Left lung (tissue), 10 donors: Measurements from ENCODE around the gene HIVEP3. TPM values are rescaled to one million over a fixed set of nuclear protein-coding genes. Genes with fewer than 3 reads are reported as not detected.

Experiments used
- ATAC-seq: fragments of 200-7000 bp; cut with Tn5 transposase; one replicate; pipeline ENCODE4 v1.9.1; 2020; ENCODE audit warnings: moderate library complexity
- DNase-seq, 4 donors: peaks; one replicate each; pipeline ENCODE4 v3.0.0-alpha.2; 2013 to 2020
- H3K27ac ChIP-seq, 2 donors: fragments of 200-600 bp; sonication (generic) in 1 of 2; one replicate each; pipeline versions ENCODE4 v1.5.0 to v1.8.0; 2020 to 2021
- H3K27me3 ChIP-seq, 2 donors: fragments of 200-600 bp; sonication (generic) in 1 of 2; one replicate each; pipeline versions ENCODE4 v1.5.0 to v1.8.0; 2020 to 2021
- H3K36me3 ChIP-seq, 2 donors: fragments of 200-600 bp; sonication (generic) in 1 of 2; one replicate each; pipeline versions ENCODE4 v1.5.0 to v1.8.0; 2020 to 2021
- H3K4me1 ChIP-seq, 2 donors: fragments of 200-600 bp; one replicate each; pipeline ENCODE4 v1.8.0; 2021
- H3K4me3 ChIP-seq, 2 donors: fragments of 200-600 bp; sonication (generic) in 1 of 2; one replicate each; pipeline versions ENCODE4 v1.5.0 to v1.8.0; 2020 to 2021; ENCODE audit warnings: mild to moderate bottlenecking in 1 of 2
- H3K9me3 ChIP-seq, 2 donors: fragments of 200-600 bp; sonication (generic) in 1 of 2; one replicate each; pipeline versions ENCODE4 v1.5.0 to v1.8.0; 2020 to 2021
- intact Hi-C, 2 donors: fragments of 100-400 bp; cut with DNase I; formaldehyde crosslinking; loops; one replicate each; pipeline versions ENCODE4 v1.11.2 to v1.14.2; 2022
- polyA plus RNA-seq, 6 donors: library from polyadenylated mRNA; unstranded; fragments of 120-200 nt; gene quantifications; one replicate each; pipeline ENCODE4 v1.2.1, GENCODE V29; 2013; ENCODE audit not compliant: insufficient read length in 6 of 6
- total RNA-seq, 2 donors: library from RNA; stranded (reverse); fragmentation: NEBNext Ultra II Directional; extraction: Animal tissue kit (Norgen Biotek cat#: 25700); gene quantifications; one replicate each; pipeline ENCODE4 v1.2.1, GENCODE V29; 2021
- TF ChIP-seq, protein P1 (sequence below), 2 donors: fragments of 200-600 bp; sonication (generic) in 1 of 2; IDR thresholded peaks; one replicate each; pipeline versions ENCODE4 v1.5.0 to v1.8.0; 2021; ENCODE audit warnings: antibody characterized with exemption in 2 of 2
- donor health status: DM: no; HTN: yes; CAD: no.
- donor health status: DM: no; HTN: no; CAD: no.

The HIVEP3 gene
- total and polyA plus RNA-seq, 8 donors = 6.0 to 15.6 (median 7.4) TPM

DNA sequence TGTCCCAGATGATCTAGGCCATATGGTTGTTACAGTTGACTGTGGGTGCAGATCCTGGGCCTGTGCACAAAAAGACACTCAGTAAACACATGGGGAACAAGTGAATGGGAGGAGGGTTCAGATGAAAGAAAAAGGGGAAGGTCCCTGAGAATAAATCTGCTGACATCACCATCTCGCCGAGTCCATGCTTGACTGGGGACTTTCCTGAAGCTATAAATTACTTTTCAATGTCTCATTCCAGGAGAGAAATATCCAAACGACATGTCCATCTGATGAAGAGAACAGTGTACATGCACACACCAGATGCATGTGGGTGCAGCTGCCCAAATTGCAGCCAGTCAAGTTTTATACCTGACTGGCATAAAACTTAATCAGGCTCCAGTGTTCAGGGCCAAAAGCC, 109.0 kb downstream of the HIVEP3 start:
- Histone ChIP-seq H3K36me3 (no peaks in the 10 kb centered on the region), H3K4me1 (peaks cover 3 to 27% of the 10 kb centered on the region in 2 donors), H3K4me3 (no peak overlapping the region), H3K27ac (no peak overlapping the region), H3K27me3 (no peaks in the 10 kb centered on the region), H3K9me3 (no peaks in the 10 kb centered on the region)
- intact Hi-C loops = loop anchor here in 1 of 2 donors (10.0 kb wide), 1 partner anchor 235 kb away; no protein-coding TSS in a partner anchor
- ATAC-seq = no peak
- TF ChIP-seq, protein P1, sequence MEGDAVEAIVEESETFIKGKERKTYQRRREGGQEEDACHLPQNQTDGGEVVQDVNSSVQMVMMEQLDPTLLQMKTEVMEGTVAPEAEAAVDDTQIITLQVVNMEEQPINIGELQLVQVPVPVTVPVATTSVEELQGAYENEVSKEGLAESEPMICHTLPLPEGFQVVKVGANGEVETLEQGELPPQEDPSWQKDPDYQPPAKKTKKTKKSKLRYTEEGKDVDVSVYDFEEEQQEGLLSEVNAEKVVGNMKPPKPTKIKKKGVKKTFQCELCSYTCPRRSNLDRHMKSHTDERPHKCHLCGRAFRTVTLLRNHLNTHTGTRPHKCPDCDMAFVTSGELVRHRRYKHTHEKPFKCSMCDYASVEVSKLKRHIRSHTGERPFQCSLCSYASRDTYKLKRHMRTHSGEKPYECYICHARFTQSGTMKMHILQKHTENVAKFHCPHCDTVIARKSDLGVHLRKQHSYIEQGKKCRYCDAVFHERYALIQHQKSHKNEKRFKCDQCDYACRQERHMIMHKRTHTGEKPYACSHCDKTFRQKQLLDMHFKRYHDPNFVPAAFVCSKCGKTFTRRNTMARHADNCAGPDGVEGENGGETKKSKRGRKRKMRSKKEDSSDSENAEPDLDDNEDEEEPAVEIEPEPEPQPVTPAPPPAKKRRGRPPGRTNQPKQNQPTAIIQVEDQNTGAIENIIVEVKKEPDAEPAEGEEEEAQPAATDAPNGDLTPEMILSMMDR (IDR thresholded peaks at IDR 0.05) = no peak
- no peak for DNase-seq

DNA sequence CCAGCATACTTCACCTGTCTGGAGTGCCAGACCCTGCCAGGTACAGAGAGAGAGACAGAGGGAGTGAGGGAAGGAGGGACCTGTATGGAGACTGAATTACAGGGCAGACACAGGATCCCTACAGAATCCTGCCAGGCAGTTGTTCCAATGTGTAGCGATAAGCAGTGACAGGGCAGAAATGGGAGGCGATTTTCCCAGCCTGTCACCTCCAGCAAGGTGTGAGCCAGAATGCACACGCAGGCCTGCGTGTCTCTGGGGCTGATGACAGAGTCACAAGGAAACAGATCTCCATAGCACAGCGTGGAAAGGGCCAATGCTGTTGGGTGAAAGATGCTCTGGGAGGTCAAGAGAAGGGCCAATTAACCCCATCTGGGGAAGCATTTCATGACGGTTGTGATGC, 111.3 kb downstream of the HIVEP3 start:
- TF ChIP-seq, protein P1 (IDR thresholded peaks at IDR 0.05) = no peak
- no peaks in the 10 kb centered on the region for H3K36me3 ChIP-seq
- no peak overlapping the region for H3K27ac ChIP-seq
- H3K4me3 ChIP-seq = no peak overlapping the region
- ATAC-seq (no peak), DNase-seq (no peak)
- peaks cover 9 to 44% of the 10 kb centered on the region in 2 donors for H3K4me1 ChIP-seq
- no peaks in the 10 kb centered on the region for H3K27me3 ChIP-seq
- intact Hi-C loops = loop anchor here in 1 of 2 donors (10.0 kb wide), 1 partner anchor 233 kb away; no protein-coding TSS in a partner anchor
- no peaks in the 10 kb centered on the region for H3K9me3 ChIP-seq

DNA sequence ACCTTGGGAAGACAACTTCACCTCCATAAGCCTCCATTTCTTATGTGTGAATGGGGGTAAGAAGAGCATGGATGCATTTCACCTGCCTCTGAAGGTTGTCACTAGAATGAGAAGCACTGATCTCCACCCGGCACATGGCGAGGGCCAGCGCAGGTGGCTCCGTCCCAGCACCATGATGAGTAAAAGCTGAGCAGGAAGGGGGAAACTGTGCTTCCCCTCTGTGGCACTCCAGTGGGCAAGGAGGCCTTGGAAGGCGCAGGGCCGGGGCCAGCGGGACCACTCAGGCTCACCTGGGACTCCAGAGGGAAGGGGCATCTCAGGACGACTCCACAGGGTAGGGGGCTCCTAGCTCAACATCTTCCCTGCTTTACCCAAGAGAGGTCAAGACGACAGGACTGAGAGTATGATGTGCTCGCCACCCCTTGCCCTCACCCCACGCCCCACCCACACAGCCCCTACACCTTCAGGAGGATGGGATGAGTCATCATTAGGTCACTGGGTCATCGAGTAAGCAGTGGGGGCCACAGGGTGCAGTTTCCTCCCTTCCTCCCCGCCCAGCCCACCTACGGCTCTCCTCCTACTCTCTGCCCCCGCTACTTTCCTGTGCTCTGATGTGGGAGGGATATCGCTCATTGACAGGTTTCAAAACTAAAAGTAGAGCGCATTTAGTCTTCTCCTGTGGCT, 112.1 kb downstream of the HIVEP3 start:
- Histone ChIP-seq H3K27me3 (no peaks in the 10 kb centered on the region), H3K36me3 (no peaks in the 10 kb centered on the region), H3K9me3 (no peaks in the 10 kb centered on the region), H3K27ac (no peak overlapping the region), H3K4me1 (peaks cover 8 to 43% of the 10 kb centered on the region in 2 donors), H3K4me3 (no peak overlapping the region)
- no peak for DNase-seq
- intact Hi-C loops = loop anchor here in 1 of 2 donors (10.0 kb wide), 1 partner anchor 232 kb away; no protein-coding TSS in a partner anchor
- TF ChIP-seq, protein P1 (IDR thresholded peaks at IDR 0.05) = no peak
- no peak for ATAC-seq

DNA sequence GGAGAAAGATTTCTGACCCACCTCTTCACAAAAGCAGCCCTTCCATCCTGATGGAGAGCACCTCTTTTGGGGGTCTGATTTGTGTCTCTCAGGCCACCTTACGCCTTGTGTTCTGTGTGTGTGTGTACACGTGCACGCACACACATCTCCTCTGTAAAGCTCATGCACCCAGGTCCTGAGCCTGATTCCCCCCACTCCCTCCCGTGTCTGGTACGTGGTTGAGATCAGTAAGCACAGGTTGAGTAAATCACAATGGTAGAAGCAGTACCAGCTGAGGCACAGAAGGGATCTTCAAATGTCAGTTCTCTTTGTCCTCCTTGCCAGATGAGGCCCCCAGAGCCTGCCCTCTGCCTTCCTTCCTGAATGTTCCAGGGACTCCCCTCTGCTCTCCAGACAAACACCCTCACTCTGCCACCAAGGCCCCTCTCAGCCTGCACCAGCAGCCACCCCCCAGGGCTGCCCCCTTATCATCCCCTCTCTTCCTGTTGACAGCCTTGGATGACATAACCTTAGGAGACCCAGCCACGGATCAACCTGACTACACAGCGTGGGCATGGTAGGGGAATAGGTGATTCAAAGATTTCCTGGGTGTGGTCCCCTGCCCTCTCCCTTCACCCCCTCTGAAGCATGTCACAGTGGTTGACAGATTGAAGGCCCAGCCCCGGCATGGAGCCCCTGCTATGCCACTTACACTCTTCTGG, 112.8 kb downstream of the HIVEP3 start:
- ATAC-seq = no peak

More for the DNA sequence above, 112.8 kb downstream of the HIVEP3 start:
- intact Hi-C loops = loop anchor here in 1 of 2 donors (10.0 kb wide), 1 partner anchor 231 kb away; no protein-coding TSS in a partner anchor
- H3K36me3 ChIP-seq = no peaks in the 10 kb centered on the region
- DNase-seq = no peak
- TF ChIP-seq, protein P1 (IDR thresholded peaks at IDR 0.05) = no peak
- H3K9me3 ChIP-seq = no peaks in the 10 kb centered on the region
- H3K4me1 ChIP-seq = peaks cover 8 to 37% of the 10 kb centered on the region in 2 donors
- H3K27ac ChIP-seq = no peak overlapping the region
- H3K4me3 ChIP-seq = no peak overlapping the region
- no peaks in the 10 kb centered on the region for H3K27me3 ChIP-seq
